ENCODE results near the gene PRKAB1. TPM values are rescaled to one million over a fixed set of nuclear protein-coding genes. Genes with fewer than 3 reads are reported as not detected.

PRKAB1 gene
- total RNA-seq, 4 donors from 2014 or later = 18.2 to 32.0 (median 25.4) TPM

DNA sequence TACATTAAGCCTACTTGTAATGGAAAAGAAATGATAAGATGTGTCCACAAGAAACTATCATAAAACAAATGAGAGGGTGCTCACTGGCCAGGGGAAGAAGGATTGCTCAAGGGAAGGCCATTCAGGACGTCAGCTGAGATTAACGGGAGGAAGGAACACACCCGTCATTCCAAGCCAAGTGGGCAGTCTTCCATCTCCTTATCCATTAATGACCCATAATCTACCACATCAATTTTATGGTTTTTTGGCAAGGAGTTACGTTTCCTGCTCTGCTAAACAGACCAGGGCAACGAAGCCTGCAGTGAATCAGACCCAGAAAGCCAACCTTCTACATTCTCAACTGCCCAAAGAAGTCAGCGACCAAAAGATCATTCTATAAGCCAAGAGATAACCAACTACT, 25.1 kb downstream of the PRKAB1 start:
- Histone ChIP-seq H3K27ac (replicated peaks in 1 of 4) (no peak overlapping the region), H3K4me3 (no peak overlapping the region), H3K36me3 (peaks cover 0 to 11% (median 0%) of the 10 kb centered on the region in 4 donors), H3K9me3 (no peaks in the 10 kb centered on the region), H3K27me3 (no peaks in the 10 kb centered on the region), H3K4me1 (peaks cover 6 to 17% (median 10%) of the 10 kb centered on the region in 4 donors)
- TF ChIP-seq EP300 (IDR thresholded peaks at IDR 0.05) = no peak
- peak; percentile 33 to 43 for TF ChIP-seq POLR2AphosphoS5 (IDR thresholded peaks at IDR 0.05)
- intact Hi-C loops (cut with DNase I) = loop anchor here (10.0 kb wide), 1 partner anchor 82 kb away; no protein-coding TSS in a partner anchor
- WGBS = 31% methylated on average over 6 of the region's 6 CpGs
- no peak for DNase-seq (ENCODE audit: extremely low spot score)

DNA sequence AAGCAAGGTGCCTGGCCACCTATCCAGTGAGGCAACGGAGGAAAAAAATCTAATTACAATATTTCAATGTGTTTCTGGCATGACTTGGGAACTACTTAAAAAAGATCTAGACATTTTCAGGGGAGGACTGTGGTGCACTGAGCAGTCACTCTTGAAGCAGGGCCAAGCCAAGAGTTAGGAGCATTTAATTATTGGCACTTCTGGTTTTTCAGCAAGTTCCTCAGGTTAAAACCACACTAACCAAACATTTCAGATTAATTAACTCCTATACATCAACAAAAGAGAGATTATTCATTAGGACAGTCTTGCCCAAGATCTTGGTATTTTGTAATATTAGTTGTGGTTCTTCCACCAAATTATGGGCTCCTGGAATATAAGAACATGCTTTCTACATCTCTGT, 25.6 kb downstream of the PRKAB1 start:
- H3K4me3 ChIP-seq = no peak overlapping the region
- intact Hi-C loops (cut with DNase I) = loop anchor here (10.0 kb wide), 1 partner anchor 81 kb away; no protein-coding TSS in a partner anchor
- H3K27ac ChIP-seq (replicated peaks in 1 of 4) = no peak overlapping the region
- no peak for DNase-seq (ENCODE audit: extremely low spot score)
- H3K9me3 ChIP-seq = no peaks in the 10 kb centered on the region
- no peak for TF ChIP-seq EP300 (IDR thresholded peaks at IDR 0.05)
- no peak for TF ChIP-seq POLR2A (IDR thresholded peaks at IDR 0.05; ENCODE audit: low read depth)
- no peak for TF ChIP-seq POLR2AphosphoS5 (IDR thresholded peaks at IDR 0.05)
- TF ChIP-seq, protein P1, sequence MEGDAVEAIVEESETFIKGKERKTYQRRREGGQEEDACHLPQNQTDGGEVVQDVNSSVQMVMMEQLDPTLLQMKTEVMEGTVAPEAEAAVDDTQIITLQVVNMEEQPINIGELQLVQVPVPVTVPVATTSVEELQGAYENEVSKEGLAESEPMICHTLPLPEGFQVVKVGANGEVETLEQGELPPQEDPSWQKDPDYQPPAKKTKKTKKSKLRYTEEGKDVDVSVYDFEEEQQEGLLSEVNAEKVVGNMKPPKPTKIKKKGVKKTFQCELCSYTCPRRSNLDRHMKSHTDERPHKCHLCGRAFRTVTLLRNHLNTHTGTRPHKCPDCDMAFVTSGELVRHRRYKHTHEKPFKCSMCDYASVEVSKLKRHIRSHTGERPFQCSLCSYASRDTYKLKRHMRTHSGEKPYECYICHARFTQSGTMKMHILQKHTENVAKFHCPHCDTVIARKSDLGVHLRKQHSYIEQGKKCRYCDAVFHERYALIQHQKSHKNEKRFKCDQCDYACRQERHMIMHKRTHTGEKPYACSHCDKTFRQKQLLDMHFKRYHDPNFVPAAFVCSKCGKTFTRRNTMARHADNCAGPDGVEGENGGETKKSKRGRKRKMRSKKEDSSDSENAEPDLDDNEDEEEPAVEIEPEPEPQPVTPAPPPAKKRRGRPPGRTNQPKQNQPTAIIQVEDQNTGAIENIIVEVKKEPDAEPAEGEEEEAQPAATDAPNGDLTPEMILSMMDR (IDR thresholded peaks at IDR 0.05) = no peak
- peaks cover 6 to 17% (median 10%) of the 10 kb centered on the region in 4 donors for H3K4me1 ChIP-seq
- H3K27me3 ChIP-seq = no peaks in the 10 kb centered on the region
- 68% methylated on average over 1 of the region's 1 CpG for WGBS
- peaks cover 0 to 11% (median 0%) of the 10 kb centered on the region in 4 donors for H3K36me3 ChIP-seq

DNA sequence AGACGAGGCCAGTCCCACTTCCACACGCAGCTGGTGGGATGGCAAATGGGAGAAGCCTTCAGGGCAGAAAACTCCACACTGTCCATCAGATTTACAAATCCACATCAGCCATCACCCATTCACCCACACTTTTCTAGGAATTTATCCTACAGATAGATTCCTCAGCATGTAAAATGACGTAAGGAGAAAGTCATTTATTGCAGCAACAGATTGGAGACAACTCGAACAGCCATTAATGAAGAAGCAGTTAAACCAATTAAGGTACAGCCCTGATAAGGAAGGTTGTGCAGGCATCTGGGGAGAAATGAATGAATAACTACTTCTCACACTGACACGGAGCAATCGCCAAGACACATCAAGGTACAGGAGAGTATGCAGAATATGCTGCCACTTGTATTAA, 26.2 kb downstream of the PRKAB1 start:
- Histone ChIP-seq H3K4me3 (no peak overlapping the region), H3K27ac (replicated peaks in 1 of 4) (no peak overlapping the region), H3K9me3 (no peaks in the 10 kb centered on the region), H3K27me3 (no peaks in the 10 kb centered on the region), H3K36me3 (peaks cover 0 to 11% (median 0%) of the 10 kb centered on the region in 4 donors), H3K4me1 (peaks cover 6 to 17% (median 10%) of the 10 kb centered on the region in 4 donors)
- TF ChIP-seq, protein P1 (IDR thresholded peaks at IDR 0.05) = no peak
- TF ChIP-seq POLR2A (IDR thresholded peaks at IDR 0.05; ENCODE audit: low read depth) (no peak), EP300 (IDR thresholded peaks at IDR 0.05) (no peak), POLR2AphosphoS5 (IDR thresholded peaks at IDR 0.05) (no peak)
- intact Hi-C loops (cut with DNase I) = loop anchor here (10.0 kb wide), 1 partner anchor 81 kb away; no protein-coding TSS in a partner anchor
- 93% methylated on average over 6 of the region's 6 CpGs for WGBS
- no peak for DNase-seq (ENCODE audit: extremely low spot score)

DNA sequence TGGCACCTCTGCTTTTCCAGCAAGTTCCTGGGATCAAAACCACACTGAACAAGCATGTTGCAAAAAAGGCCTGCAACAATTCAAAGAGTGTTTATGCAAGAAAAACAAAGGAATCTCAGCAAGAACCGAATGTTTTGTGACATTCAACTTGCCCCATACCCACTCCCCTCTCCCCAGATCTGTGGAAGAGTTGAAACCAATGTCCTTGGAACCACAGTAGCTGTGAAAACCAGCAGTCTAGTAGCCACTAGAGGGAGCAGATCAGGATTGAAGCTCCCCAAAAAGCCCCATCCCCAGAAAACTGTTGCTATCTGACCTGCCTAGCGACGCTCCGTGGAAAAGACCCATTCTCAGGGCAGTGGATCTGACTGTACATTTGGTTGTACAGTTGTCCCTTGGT, 27.1 kb downstream of the PRKAB1 start:
- no peak for TF ChIP-seq POLR2A (IDR thresholded peaks at IDR 0.05; ENCODE audit: low read depth)
- TF ChIP-seq, protein P1 (IDR thresholded peaks at IDR 0.05) = peak; percentile 16 to 36 (median 17)
- intact Hi-C loops (cut with DNase I) = loop anchor here (10.0 kb wide), 1 partner anchor 80 kb away; no protein-coding TSS in a partner anchor
- no peak overlapping the region for H3K4me3 ChIP-seq
- no peak overlapping the region for H3K27ac ChIP-seq (replicated peaks in 1 of 4)
- WGBS = 80% methylated on average over 4 of the region's 4 CpGs
- no peaks in the 10 kb centered on the region for H3K27me3 ChIP-seq
- H3K36me3 ChIP-seq = peaks cover 0 to 7% (median 0%) of the 10 kb centered on the region in 4 donors
- DNase-seq (ENCODE audit: extremely low spot score) = no peak
- H3K9me3 ChIP-seq = no peaks in the 10 kb centered on the region
- peaks cover 6 to 17% (median 10%) of the 10 kb centered on the region in 4 donors for H3K4me1 ChIP-seq

GRCh38 chr12:119696943-119697342, 29.0 kb downstream of the PRKAB1 start:
- Histone ChIP-seq H3K4me1 (peaks cover 6 to 17% (median 9%) of the 10 kb centered on the region in 4 donors), H3K36me3 (peaks cover 0 to 12% (median 0%) of the 10 kb centered on the region in 4 donors), H3K9me3 (no peaks in the 10 kb centered on the region), H3K27me3 (no peaks in the 10 kb centered on the region), H3K27ac (replicated peaks in 1 of 4) (no peak overlapping the region), H3K4me3 (no peak overlapping the region)
- no peak for TF ChIP-seq EP300 (IDR thresholded peaks at IDR 0.05)
- TF ChIP-seq, protein P1 (IDR thresholded peaks at IDR 0.05) = no peak
- no peak for TF ChIP-seq POLR2AphosphoS5 (IDR thresholded peaks at IDR 0.05)
- no peak for DNase-seq (ENCODE audit: extremely low spot score)
- 90% methylated on average over 5 of the region's 5 CpGs for WGBS
- intact Hi-C loops (cut with DNase I) = loop anchor here (10.0 kb wide), 1 partner anchor 78 kb away; no protein-coding TSS in a partner anchor
